ENCODE results near the gene KDM4C. TPM values are rescaled to one million over a fixed set of nuclear protein-coding genes. Genes with fewer than 3 reads are reported as not detected.

Gene KDM4C
- total RNA-seq, 1 experiment from 2014 or later = 16.8 TPM

DNA sequence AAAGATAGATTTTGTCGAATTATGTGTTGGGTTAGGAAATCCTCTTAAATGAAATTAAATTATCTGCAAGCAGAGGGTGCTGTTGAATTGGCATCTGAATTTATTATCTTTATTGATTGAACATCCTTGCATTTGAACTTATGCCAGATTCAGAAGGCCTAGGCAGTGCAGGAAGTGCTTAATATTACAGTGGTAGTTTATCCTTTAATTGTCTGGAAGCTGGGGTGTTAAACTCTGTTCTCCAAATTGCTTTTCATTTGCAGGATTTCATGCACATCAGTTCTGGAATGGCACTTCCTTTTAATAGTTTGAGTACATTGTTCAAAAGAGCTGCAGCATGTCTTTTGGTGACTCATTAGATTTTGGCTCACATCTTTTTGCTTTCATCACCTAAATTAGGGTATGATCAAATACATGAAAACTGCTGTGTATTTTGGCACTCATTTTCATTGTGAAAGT lies 186.3 kb downstream of the KDM4C start:
- Histone ChIP-seq H3K36me3 (ENCODE audit: control insufficient read depth in 1 of 2, insufficient read depth in 2 of 2, low read length in 2 of 2) (no peaks in the 10 kb centered on the region), H3K9me2 (ENCODE audit: insufficient read depth) (no peaks in the 10 kb centered on the region), H3K27me3 (ENCODE audit: insufficient read depth, low read length) (no peaks in the 10 kb centered on the region), H3K9me3 (ENCODE audit: control insufficient read depth in 1 of 2, insufficient read depth in 1 of 2, low read depth in 1 of 2, low read length in 2 of 2) (no peaks in the 10 kb centered on the region), H3K4me1 (ENCODE audit: control insufficient read depth in 1 of 2, insufficient read depth in 2 of 2, low read length in 2 of 2) (peaks cover 23 to 25% of the 10 kb centered on the region in 2 experiments), H3K27ac (ENCODE audit: low read depth, low read length) (peak overlapping the region; percentile 56), H3K4me3 (replicated peaks in 1 of 2; ENCODE audit: low read depth in 1 of 2, low read length in 2 of 2) (no peak overlapping the region; a peak in 1 of 4 replicates), H3K4me2 (ENCODE audit: low read length) (peak overlapping the region; percentile 54), H3K79me2 (ENCODE audit: insufficient read depth, low read length) (no peaks in the 10 kb centered on the region), H4K20me1 (ENCODE audit: insufficient read depth) (no peaks in the 10 kb centered on the region), H3K9ac (ENCODE audit: low read length) (no peak overlapping the region), H2AFZ (ENCODE audit: low read depth, low read length, poor library complexity, severe bottlenecking) (no peak overlapping the region)
- peak; percentile 66 for ATAC-seq
- ChIA-PET POLR2A (interaction anchor here (0.7 kb wide), 1 partner anchor 41 kb away, joined by 3 read pairs; no protein-coding TSS in a partner anchor), CTCF (interaction anchor here (0.5 kb wide), 1 partner anchor 1562 kb away, joined by 3 read pairs; no protein-coding TSS in a partner anchor), RAD21 (ENCODE audit: low non-redundant PET in 1 of 2, low total read pairs in 2 of 2, uncharacterized antibody in 2 of 2, unreplicated experiment in 2 of 2) (interaction anchor here in 1 of 2 experiments (0.7 kb wide), 1 partner anchor 12 kb away, joined by 3 read pairs; no protein-coding TSS in a partner anchor)
- intact Hi-C loops (cut with micrococcal nuclease) = no loop called here
- no peak for DNase-seq (ENCODE audit: low read depth, low spot score)
- no TSS peak for BruUV-seq (replicated peaks)
- TF ChIP-seq ELF1 (IDR thresholded peaks at IDR 0.05; ENCODE audit: borderline replicate concordance, low read depth) (no peak), ZBTB33 (IDR thresholded peaks at IDR 0.05; ENCODE audit: extremely low read depth, insufficient replicate concordance, low read length) (no peak), CTCF (IDR thresholded peaks at IDR 0.05 in 2 of 3, conservative IDR thresholded peaks at IDR 0.05 in 1 of 3; ENCODE audit: borderline replicate concordance in 1 of 3, insufficient read depth in 1 of 3, low read depth in 2 of 3, low read length in 2 of 3) (peak in 2 of 3 experiments; percentile 14 to 27; a peak in 2 of 6 replicates), TCF7L2 (IDR thresholded peaks at IDR 0.05; ENCODE audit: borderline replicate concordance, extremely low read depth, insufficient read depth, insufficient read length) (peak; percentile 83), RAD21 (IDR thresholded peaks at IDR 0.05; ENCODE audit: low read depth) (peak; percentile 40)
